Peyer's patch (tissue), 4 donors: ENCODE results near the gene FER. TPM values are rescaled to one million over a fixed set of nuclear protein-coding genes. Genes with fewer than 3 reads are reported as not detected.

Experiments used
- DNase-seq, 3 donors: peaks; one replicate each; pipeline ENCODE4 v3.0.0-alpha.2; 2017 to 2019
- H3K27ac ChIP-seq, 4 donors: fragments of 200-600 bp; sonication (generic); one replicate each; pipeline ENCODE4 v1.5.1; 2016 to 2019
- H3K27me3 ChIP-seq, 2 donors: fragments of 200-600 bp; sonication (generic); one replicate each; pipeline ENCODE4 v1.5.1; 2019
- H3K36me3 ChIP-seq, 3 donors: fragments of 200-600 bp; sonication (generic); one replicate each; pipeline ENCODE4 v1.5.1; 2016 to 2019
- H3K4me1 ChIP-seq, 4 donors: fragments of 200-600 bp; sonication (generic); one replicate each; pipeline ENCODE4 v1.5.1; 2016 to 2019
- H3K4me3 ChIP-seq, 4 donors: fragments of 200-600 bp; sonication (generic); 1 replicate in 3 of 4; 2 replicates in 1 of 4; pipeline ENCODE4 v1.5.1; 2016 to 2019; ENCODE audit warnings: mild to moderate bottlenecking in 1 of 4
- H3K9me3 ChIP-seq, 4 donors: fragments of 200-600 bp; sonication (generic); one replicate each; pipeline ENCODE4 v1.5.1; 2016 to 2019; ENCODE audit warnings: mild to moderate bottlenecking in 1 of 4
- CTCF ChIP-seq, 6 experiments: fragments of 450-650 bp in 4 of 6; fragments of 200-600 bp in 2 of 6; sonication (generic) in 1 of 6; IDR thresholded peaks; one replicate each; pipeline ENCODE4 v1.5.1; 2017 to 2019; ENCODE audit warnings: antibody characterized with exemption in 6 of 6, mild to moderate bottlenecking in 3 of 6, moderate library complexity in 1 of 6
- POLR2A ChIP-seq, 2 donors: fragments of 450-650 bp; IDR thresholded peaks; one replicate each; pipeline ENCODE4 v1.5.1; 2017; ENCODE audit warnings: antibody characterized with exemption in 2 of 2, mild to moderate bottlenecking in 2 of 2, moderate library complexity in 2 of 2
- total RNA-seq, 4 donors: library from RNA; depleted of rRNA; stranded (reverse); fragments of >200 nt; gene quantifications; one replicate each; pipeline ENCODE4 v1.1.0, GENCODE V29; 2016

Gene FER
- total RNA-seq, 4 donors from 2014 or later = 8.4 to 104 (median 12.5) TPM

- Histone ChIP-seq H3K9me3 (no peaks in the 10 kb centered on the region), H3K4me1 (peaks cover 0 to 7% (median under 1%) of the 10 kb centered on the region in 4 donors), H3K27me3 (no peaks in the 10 kb centered on the region), H3K27ac (no peak overlapping the region), H3K4me3 (no peak overlapping the region), H3K36me3 (no peaks in the 10 kb centered on the region)
- no peak for TF ChIP-seq POLR2A (IDR thresholded peaks at IDR 0.05)
- TF ChIP-seq CTCF (IDR thresholded peaks at IDR 0.05) = no peak
- DNase-seq = no peak
These were observed 448.6 kb downstream of the FER start for GRCh38 chr5:109196087-109196822.

- DNase-seq = no peak
- no peak overlapping the region for H3K27ac ChIP-seq
- H3K36me3 ChIP-seq = no peaks in the 10 kb centered on the region
These were observed 449.1 kb downstream of the FER start for GRCh38 chr5:109196823-109197160.

GRCh38 chr5:109199289-109199688 is 451.6 kb downstream of the FER start:
- TF ChIP-seq CTCF (IDR thresholded peaks at IDR 0.05) (no peak), POLR2A (IDR thresholded peaks at IDR 0.05) (no peak)
- H3K4me3 ChIP-seq = no peak overlapping the region
- no peaks in the 10 kb centered on the region for H3K4me1 ChIP-seq
- no peak for DNase-seq
- H3K36me3 ChIP-seq = no peaks in the 10 kb centered on the region
- no peaks in the 10 kb centered on the region for H3K9me3 ChIP-seq
- H3K27me3 ChIP-seq = no peaks in the 10 kb centered on the region
- H3K27ac ChIP-seq = no peak overlapping the region

More at GRCh38 chr5:109196823-109197160, 449.1 kb downstream of the FER start:
- Histone ChIP-seq H3K9me3 (no peaks in the 10 kb centered on the region), H3K4me3 (no peak overlapping the region), H3K4me1 (peaks cover 0 to 3% (median 0%) of the 10 kb centered on the region in 4 donors), H3K27me3 (no peaks in the 10 kb centered on the region)
- TF ChIP-seq CTCF (IDR thresholded peaks at IDR 0.05) (no peak), POLR2A (IDR thresholded peaks at IDR 0.05) (no peak)

- no peaks in the 10 kb centered on the region for H3K36me3 ChIP-seq
- DNase-seq = no peak
These were observed 452.3 kb downstream of the FER start for GRCh38 chr5:109199799-109200620.

GRCh38 chr5:109215040-109215439 is 467.3 kb downstream of the FER start:
- H3K27me3 ChIP-seq = no peaks in the 10 kb centered on the region
- no peak for DNase-seq
- TF ChIP-seq CTCF (IDR thresholded peaks at IDR 0.05) (no peak), POLR2A (IDR thresholded peaks at IDR 0.05) (no peak)
- H3K4me3 ChIP-seq = no peak overlapping the region
- H3K9me3 ChIP-seq = no peaks in the 10 kb centered on the region
- H3K4me1 ChIP-seq = no peaks in the 10 kb centered on the region
- no peaks in the 10 kb centered on the region for H3K36me3 ChIP-seq
- H3K27ac ChIP-seq = no peak overlapping the region

More at GRCh38 chr5:109199799-109200620, 452.3 kb downstream of the FER start:
- Histone ChIP-seq H3K27me3 (no peaks in the 10 kb centered on the region), H3K9me3 (no peaks in the 10 kb centered on the region), H3K4me1 (no peaks in the 10 kb centered on the region), H3K4me3 (no peak overlapping the region), H3K27ac (no peak overlapping the region)
- TF ChIP-seq POLR2A (IDR thresholded peaks at IDR 0.05) = no peak
- TF ChIP-seq CTCF (IDR thresholded peaks at IDR 0.05) = no peak
